Measurements from ENCODE around the gene TREX2. TPM values are rescaled to one million over a fixed set of nuclear protein-coding genes. Genes with fewer than 3 reads are reported as not detected.

TREX2 gene
- total RNA-seq, 1 experiment from 2014 or later: 0.30 TPM

DNA sequence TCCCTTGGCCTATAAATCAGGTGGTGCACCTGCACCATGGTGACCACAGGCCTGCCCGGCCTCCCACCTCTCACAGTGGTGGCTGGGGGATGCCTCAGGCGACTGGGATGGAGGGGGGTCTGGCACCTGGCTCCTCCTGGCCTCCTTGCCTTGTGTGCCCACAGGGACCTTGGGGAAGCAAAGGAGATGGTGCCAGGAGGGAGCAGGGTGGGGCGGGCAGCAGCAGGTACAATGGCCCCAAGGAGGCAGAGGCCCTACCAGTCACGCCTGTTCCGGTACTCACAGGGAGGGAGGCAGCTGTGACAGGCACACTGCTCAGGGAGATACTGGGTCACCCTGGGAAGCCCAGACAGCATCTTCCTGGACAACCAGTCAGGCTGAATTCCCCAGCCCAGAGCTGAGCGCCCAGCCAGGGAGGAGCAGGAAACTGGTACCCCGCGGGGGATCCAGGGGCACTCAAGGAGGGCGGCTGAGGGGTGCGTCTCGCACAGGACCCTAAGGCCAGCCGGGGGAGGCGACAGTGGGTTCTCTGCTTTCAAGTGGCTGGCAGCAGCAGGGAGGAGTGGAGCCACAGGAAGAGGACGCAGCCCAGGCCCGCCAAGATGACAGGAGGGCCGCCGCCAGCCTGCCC lies 1.2 kb upstream of the TREX2 start:
- H3K9ac ChIP-seq (ENCODE audit: low read length): no peak overlapping the region
- no peaks in the 10 kb centered on the region for H3K4me1 ChIP-seq (ENCODE audit: low read length)
- no peaks in the 10 kb centered on the region for H3K9me3 ChIP-seq (ENCODE audit: low read length)
- DNase-seq: no peak
- H4K20me1 ChIP-seq (ENCODE audit: insufficient read depth, low read depth, low read length): no peaks in the 10 kb centered on the region
- H3K4me3 ChIP-seq (ENCODE audit: low read length): no peak overlapping the region
- no peak overlapping the region for H3K4me2 ChIP-seq (ENCODE audit: low read depth, low read length, poor library complexity, severe bottlenecking)
- no peaks in the 10 kb centered on the region for H3K36me3 ChIP-seq (ENCODE audit: insufficient read depth, low read length)
- H3K79me2 ChIP-seq (ENCODE audit: low read length): no peaks in the 10 kb centered on the region
- H3K27me3 ChIP-seq (ENCODE audit: low read length): no peaks in the 10 kb centered on the region
- no peak overlapping the region for H3K27ac ChIP-seq (ENCODE audit: low read length)
- H3K9me2 ChIP-seq (replicated peaks; ENCODE audit: insufficient read depth, low read length): no peaks in the 10 kb centered on the region
- H2AFZ ChIP-seq (ENCODE audit: low read length): no peak overlapping the region

DNA sequence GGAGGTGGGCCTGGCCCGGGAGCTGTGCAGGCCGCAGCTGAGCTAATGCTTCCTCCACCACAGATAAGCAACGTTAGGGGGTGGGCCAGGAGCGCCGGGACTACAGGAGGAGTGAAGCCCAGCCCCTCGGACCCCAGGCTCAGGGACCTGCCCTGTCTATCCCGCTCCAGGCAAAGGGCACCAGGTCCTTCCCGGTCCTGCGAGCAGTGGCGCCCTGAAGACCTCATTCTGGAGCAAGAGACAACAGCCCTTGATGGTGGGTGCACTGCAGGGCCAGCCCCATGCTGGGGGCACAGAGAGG lies 730 bp upstream of the TREX2 start:
- no peak overlapping the region for H3K4me3 ChIP-seq (ENCODE audit: low read length)
- no peaks in the 10 kb centered on the region for H3K36me3 ChIP-seq (ENCODE audit: insufficient read depth, low read length)
- H3K4me2 ChIP-seq (ENCODE audit: low read depth, low read length, poor library complexity, severe bottlenecking): no peak overlapping the region
- no peak overlapping the region for H3K27ac ChIP-seq (ENCODE audit: low read length)
- H3K9me2 ChIP-seq (replicated peaks; ENCODE audit: insufficient read depth, low read length): no peaks in the 10 kb centered on the region
- H3K9ac ChIP-seq (ENCODE audit: low read length): no peak overlapping the region
- no peaks in the 10 kb centered on the region for H3K79me2 ChIP-seq (ENCODE audit: low read length)
- H2AFZ ChIP-seq (ENCODE audit: low read length): no peak overlapping the region
- no peaks in the 10 kb centered on the region for H3K27me3 ChIP-seq (ENCODE audit: low read length)
- H3K9me3 ChIP-seq (ENCODE audit: low read length): no peaks in the 10 kb centered on the region
- no peak for DNase-seq
- no peaks in the 10 kb centered on the region for H3K4me1 ChIP-seq (ENCODE audit: low read length)
- no peaks in the 10 kb centered on the region for H4K20me1 ChIP-seq (ENCODE audit: insufficient read depth, low read depth, low read length)

DNA sequence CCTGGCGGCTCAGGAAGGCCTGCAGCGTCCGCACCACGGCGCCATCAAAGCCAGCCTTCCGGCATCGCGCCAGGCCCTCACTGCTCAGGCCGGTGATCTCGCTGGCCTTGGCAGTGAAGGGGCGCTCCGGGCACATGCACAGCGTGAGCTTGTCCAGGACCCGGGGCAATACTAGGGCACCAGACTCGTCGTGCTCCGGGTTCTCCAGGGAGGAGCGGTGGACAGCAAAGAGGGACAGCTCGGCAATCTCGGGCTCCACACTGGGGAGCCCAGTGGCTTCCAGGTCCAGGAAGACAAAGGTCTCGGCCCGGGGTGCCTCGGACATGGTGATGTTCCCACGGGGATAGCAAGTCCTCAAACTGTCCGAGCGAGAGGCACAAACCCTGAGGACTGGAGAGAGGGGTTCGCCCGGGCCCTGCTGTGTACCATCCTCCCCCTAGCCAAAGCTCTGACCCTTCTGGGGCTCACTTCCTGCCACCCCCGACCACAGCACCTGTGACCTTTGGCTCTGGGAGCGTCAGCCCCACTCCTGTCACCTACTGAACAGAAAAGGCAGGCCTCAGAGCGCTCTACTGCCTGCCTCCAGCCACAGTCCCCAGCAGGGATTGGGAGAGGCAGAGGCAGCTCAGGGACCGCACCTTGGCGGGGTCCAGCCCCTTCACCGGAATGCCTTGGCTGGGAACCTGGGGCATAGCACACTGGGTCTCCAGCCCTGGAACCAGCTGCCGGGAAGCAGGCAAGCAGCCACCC lies 575 bp downstream of the TREX2 start:
- H3K9me3 ChIP-seq (ENCODE audit: low read length): no peaks in the 10 kb centered on the region
- H3K9ac ChIP-seq (ENCODE audit: low read length): no peak overlapping the region
- DNase-seq: no peak
- H3K4me1 ChIP-seq (ENCODE audit: low read length): no peaks in the 10 kb centered on the region
- no peak overlapping the region for H3K27ac ChIP-seq (ENCODE audit: low read length)
- H3K79me2 ChIP-seq (ENCODE audit: low read length): no peaks in the 10 kb centered on the region
- no peak overlapping the region for H2AFZ ChIP-seq (ENCODE audit: low read length)
- H3K27me3 ChIP-seq (ENCODE audit: low read length): no peaks in the 10 kb centered on the region
- no peaks in the 10 kb centered on the region for H4K20me1 ChIP-seq (ENCODE audit: insufficient read depth, low read depth, low read length)
- H3K4me3 ChIP-seq (ENCODE audit: low read length): no peak overlapping the region
- H3K36me3 ChIP-seq (ENCODE audit: insufficient read depth, low read length): no peaks in the 10 kb centered on the region
- H3K9me2 ChIP-seq (replicated peaks; ENCODE audit: insufficient read depth, low read length): no peaks in the 10 kb centered on the region
- no peak overlapping the region for H3K4me2 ChIP-seq (ENCODE audit: low read depth, low read length, poor library complexity, severe bottlenecking)

DNA sequence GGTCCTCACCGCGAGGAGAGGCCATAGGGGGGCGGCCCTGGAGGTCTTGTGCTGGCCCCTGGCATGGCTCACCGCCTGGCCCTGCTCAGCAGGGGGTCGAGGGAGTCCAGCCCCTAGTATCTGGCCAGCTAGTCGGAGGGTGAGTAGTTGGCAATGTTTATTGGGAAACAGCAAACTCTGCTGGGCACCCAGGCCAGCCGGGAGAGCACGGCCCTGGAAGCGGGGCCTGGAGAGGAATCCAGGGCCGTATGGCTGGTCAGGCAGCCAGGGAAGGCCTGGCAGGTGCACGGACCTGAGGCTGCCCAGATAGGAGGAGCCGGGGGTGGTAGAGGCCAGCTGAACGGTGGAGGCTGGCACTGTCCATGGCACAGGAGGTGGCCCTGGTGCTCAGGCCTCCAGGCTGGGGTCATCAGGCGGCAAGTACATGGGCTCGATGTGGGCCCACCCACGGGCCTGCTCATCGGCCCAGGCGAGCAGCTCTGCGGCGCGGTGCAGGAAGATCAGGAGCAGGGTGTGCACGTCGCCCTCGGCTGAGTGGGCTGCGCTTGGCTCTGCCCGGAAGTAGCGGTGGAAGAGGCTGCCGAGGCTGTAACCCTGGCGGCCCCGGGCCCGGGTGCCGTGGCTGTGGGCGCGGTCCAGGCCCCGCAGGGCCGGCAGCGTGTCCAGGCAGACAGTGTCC lies 1.4 kb downstream of the TREX2 start:
- Histone ChIP-seq H3K27me3 (ENCODE audit: low read length) (0 out of 2 replicates have a peak, but pooled peaks cover 3% of the 10 kb centered on the region), H3K4me1 (ENCODE audit: low read length) (no peaks in the 10 kb centered on the region), H3K79me2 (ENCODE audit: low read length) (no peaks in the 10 kb centered on the region), H3K36me3 (ENCODE audit: insufficient read depth, low read length) (no peaks in the 10 kb centered on the region), H2AFZ (ENCODE audit: low read length) (no peak overlapping the region), H3K9ac (ENCODE audit: low read length) (no peak overlapping the region), H3K4me3 (ENCODE audit: low read length) (no peak overlapping the region), H3K4me2 (ENCODE audit: low read depth, low read length, poor library complexity, severe bottlenecking) (no peak overlapping the region), H3K9me2 (replicated peaks; ENCODE audit: insufficient read depth, low read length) (no peaks in the 10 kb centered on the region), H3K27ac (ENCODE audit: low read length) (no peak overlapping the region), H3K9me3 (ENCODE audit: low read length) (no peaks in the 10 kb centered on the region), H4K20me1 (ENCODE audit: insufficient read depth, low read depth, low read length) (no peaks in the 10 kb centered on the region)
- DNase-seq: no peak

DNA sequence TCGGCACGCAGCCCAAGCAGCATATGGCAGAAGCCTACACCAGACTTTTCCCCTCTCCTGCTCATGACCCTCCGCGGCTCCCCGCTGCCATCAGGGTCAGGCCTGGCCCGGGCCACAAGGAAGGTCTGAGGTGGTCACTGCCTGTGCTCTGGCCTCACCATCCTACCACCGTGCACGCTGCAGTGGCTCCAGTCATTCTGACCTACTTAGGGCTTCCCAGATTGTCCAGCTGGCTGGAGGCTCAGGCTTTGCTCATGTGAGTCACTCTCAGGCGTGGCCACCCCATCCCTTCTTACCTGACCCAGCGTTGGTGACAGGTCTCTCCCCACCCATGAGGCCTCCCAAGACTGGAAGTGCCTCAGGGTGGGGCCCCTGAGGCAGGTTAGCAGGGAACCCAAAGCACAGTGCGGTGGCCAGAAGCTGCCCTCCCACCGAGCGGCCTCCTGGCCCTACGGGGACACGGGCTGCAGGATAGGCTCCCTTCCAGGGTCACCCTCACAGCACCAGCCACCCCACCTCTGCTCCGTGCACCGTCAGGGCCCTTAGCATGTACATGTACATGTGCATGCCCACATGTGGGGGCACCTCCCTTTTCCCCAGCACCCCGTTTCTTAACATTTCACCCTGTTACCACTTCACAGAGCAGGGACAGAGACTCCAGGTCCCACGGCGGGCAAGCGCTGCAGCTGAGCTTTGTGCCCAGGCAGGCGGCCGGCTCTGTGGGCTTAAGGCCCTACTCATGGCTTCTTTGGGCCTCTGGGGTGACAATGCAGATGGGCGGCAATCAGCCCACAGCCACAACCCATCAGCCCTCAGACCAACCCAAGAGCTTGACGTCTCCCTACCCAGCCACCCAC lies 2.2 kb downstream of the TREX2 start:
- no peak overlapping the region for H3K9ac ChIP-seq (ENCODE audit: low read length)
- no peaks in the 10 kb centered on the region for H3K79me2 ChIP-seq (ENCODE audit: low read length)
- H3K27ac ChIP-seq (ENCODE audit: low read length): no peak overlapping the region
- DNase-seq: no peak
- H3K27me3 ChIP-seq (ENCODE audit: low read length): 0 out of 2 replicates have a peak, but pooled peaks cover 3% of the 10 kb centered on the region
- H3K4me1 ChIP-seq (ENCODE audit: low read length): no peaks in the 10 kb centered on the region
- no peak overlapping the region for H3K4me2 ChIP-seq (ENCODE audit: low read depth, low read length, poor library complexity, severe bottlenecking)
- H3K36me3 ChIP-seq (ENCODE audit: insufficient read depth, low read length): no peaks in the 10 kb centered on the region
- H3K9me3 ChIP-seq (ENCODE audit: low read length): no peaks in the 10 kb centered on the region
- no peak overlapping the region for H3K4me3 ChIP-seq (ENCODE audit: low read length)
- H2AFZ ChIP-seq (ENCODE audit: low read length): no peak overlapping the region
- no peaks in the 10 kb centered on the region for H4K20me1 ChIP-seq (ENCODE audit: insufficient read depth, low read depth, low read length)
- no peaks in the 10 kb centered on the region for H3K9me2 ChIP-seq (replicated peaks; ENCODE audit: insufficient read depth, low read length)

DNA sequence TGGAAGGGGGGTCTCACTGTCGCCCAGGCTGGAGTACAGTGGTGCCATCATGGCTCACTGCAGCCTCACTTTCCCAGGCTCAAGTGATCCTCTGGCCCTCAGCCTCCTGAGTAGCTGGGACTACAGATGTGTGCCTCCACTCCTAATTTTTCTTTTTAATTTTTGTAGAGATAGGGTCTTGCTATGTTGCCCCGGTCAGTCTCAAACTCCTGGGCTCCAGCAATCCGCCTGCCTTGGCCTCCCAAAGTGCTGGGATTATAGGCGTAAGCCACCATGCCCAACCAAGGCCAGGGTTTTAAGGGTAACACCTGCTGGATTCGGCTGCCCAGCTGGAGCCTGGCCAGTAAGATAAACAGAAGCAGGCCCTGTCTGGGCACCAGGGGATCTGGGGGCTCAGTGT lies 3.4 kb downstream of the TREX2 start:
- Histone ChIP-seq H3K9me3 (ENCODE audit: low read length) (no peaks in the 10 kb centered on the region), H3K36me3 (ENCODE audit: insufficient read depth, low read length) (no peaks in the 10 kb centered on the region), H3K4me2 (ENCODE audit: low read depth, low read length, poor library complexity, severe bottlenecking) (no peak overlapping the region), H2AFZ (ENCODE audit: low read length) (no peak overlapping the region), H3K9me2 (replicated peaks; ENCODE audit: insufficient read depth, low read length) (no peaks in the 10 kb centered on the region), H3K27me3 (ENCODE audit: low read length) (0 out of 2 replicates have a peak, but pooled peaks cover 3% of the 10 kb centered on the region), H3K27ac (ENCODE audit: low read length) (no peak overlapping the region), H4K20me1 (ENCODE audit: insufficient read depth, low read depth, low read length) (no peaks in the 10 kb centered on the region), H3K79me2 (ENCODE audit: low read length) (no peaks in the 10 kb centered on the region), H3K4me1 (ENCODE audit: low read length) (no peaks in the 10 kb centered on the region), H3K9ac (ENCODE audit: low read length) (no peak overlapping the region), H3K4me3 (ENCODE audit: low read length) (no peak overlapping the region)
- DNase-seq: no peak

DNA sequence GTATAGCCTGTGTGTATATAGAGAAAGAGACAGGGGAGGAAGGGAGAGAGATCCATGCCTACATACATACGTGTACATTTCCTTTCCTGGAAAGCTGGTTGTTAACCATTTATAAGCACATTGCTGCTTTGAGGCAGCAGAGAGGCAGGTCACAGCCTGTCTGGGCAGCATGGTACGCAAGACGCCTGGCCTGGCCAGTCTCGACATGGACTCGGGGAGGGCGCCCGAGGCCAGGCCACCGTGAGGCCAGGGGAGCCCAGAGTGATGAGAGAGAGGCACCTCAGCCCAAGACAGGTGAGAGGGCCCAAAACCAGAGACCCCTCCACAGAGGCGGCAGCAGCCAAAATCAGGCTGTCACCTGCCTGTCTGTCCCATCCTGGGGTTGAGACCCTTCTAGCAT lies 3.9 kb downstream of the TREX2 start:
- Histone ChIP-seq H4K20me1 (ENCODE audit: insufficient read depth, low read depth, low read length) (no peaks in the 10 kb centered on the region), H3K9me3 (ENCODE audit: low read length) (no peaks in the 10 kb centered on the region), H3K4me1 (ENCODE audit: low read length) (no peaks in the 10 kb centered on the region), H3K36me3 (ENCODE audit: insufficient read depth, low read length) (no peaks in the 10 kb centered on the region), H3K4me2 (ENCODE audit: low read depth, low read length, poor library complexity, severe bottlenecking) (no peak overlapping the region), H3K27me3 (ENCODE audit: low read length) (0 out of 2 replicates have a peak, but pooled peaks cover 3% of the 10 kb centered on the region), H3K27ac (ENCODE audit: low read length) (no peak overlapping the region), H3K79me2 (ENCODE audit: low read length) (no peaks in the 10 kb centered on the region), H2AFZ (ENCODE audit: low read length) (no peak overlapping the region), H3K4me3 (ENCODE audit: low read length) (no peak overlapping the region), H3K9me2 (replicated peaks; ENCODE audit: insufficient read depth, low read length) (no peaks in the 10 kb centered on the region), H3K9ac (ENCODE audit: low read length) (no peak overlapping the region)
- DNase-seq: no peak

DNA sequence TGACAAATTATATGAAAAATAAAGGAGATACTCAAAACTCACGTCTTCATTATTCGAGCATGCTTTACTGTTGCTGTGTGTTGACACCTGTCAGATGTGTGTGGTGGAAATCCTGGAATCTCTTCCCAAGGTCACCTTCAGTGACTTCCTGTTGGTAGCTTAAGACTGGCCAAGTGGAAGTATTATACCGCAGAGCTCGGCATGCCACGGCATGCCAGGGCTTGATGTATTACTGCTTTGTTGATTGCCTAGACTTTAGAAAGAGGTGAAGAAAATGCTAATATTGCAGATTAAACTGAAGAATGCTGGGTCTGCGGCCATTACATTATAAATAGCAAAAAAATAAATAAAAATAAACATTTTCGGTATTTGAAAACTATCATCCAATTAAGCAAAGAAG lies 4.6 kb downstream of the TREX2 start:
- no peak overlapping the region for H3K4me3 ChIP-seq (ENCODE audit: low read length)
- DNase-seq: no peak
- H3K27me3 ChIP-seq (ENCODE audit: low read length): 0 out of 2 replicates have a peak, but pooled peaks cover 3% of the 10 kb centered on the region
- no peaks in the 10 kb centered on the region for H3K9me3 ChIP-seq (ENCODE audit: low read length)
- no peaks in the 10 kb centered on the region for H3K4me1 ChIP-seq (ENCODE audit: low read length)
- H2AFZ ChIP-seq (ENCODE audit: low read length): no peak overlapping the region
- no peaks in the 10 kb centered on the region for H4K20me1 ChIP-seq (ENCODE audit: insufficient read depth, low read depth, low read length)
- H3K9me2 ChIP-seq (replicated peaks; ENCODE audit: insufficient read depth, low read length): no peaks in the 10 kb centered on the region
- H3K79me2 ChIP-seq (ENCODE audit: low read length): no peaks in the 10 kb centered on the region
- no peaks in the 10 kb centered on the region for H3K36me3 ChIP-seq (ENCODE audit: insufficient read depth, low read length)
- H3K9ac ChIP-seq (ENCODE audit: low read length): no peak overlapping the region
- H3K4me2 ChIP-seq (ENCODE audit: low read depth, low read length, poor library complexity, severe bottlenecking): no peak overlapping the region
- H3K27ac ChIP-seq (ENCODE audit: low read length): no peak overlapping the region
